ENCODE data around the gene MAN1C1.

The MAN1C1 gene

DNA sequence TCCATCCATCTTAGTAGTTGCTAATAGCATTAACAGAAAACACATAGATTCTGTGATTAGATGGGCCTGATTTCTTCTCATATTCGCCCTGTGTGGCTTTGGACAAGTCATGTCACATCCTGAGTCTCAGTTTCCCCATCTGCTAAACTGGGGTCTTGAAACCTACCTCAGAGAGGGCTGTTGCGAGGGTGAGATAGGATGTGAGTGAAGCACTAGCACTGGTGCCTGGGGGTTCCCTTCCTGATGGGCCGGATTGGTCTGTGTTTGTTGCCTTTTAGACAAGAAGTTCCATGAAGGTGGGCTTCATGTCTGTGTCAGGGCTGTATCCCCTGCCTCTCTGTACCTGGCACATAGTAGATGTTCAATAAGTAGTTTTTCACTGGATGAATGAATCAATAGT, 3.5 kb upstream of the MAN1C1 start:
- Histone ChIP-seq H3K27me3 (replicated peaks; ENCODE audit: control insufficient read depth, insufficient read depth, low read length, poor library complexity, severe bottlenecking) (no peaks in the 10 kb centered on the region), H3K9me3 (ENCODE audit: control insufficient read depth, low read length) (no peaks in the 10 kb centered on the region), H3K4me3 (ENCODE audit: insufficient read depth, low read depth, low read length, poor library complexity, severe bottlenecking) (no peak overlapping the region), H3K27ac (ENCODE audit: insufficient read depth, low read length, poor library complexity, severe bottlenecking) (no peak overlapping the region), H3K4me1 (ENCODE audit: control insufficient read depth, insufficient read depth, low read length, poor library complexity, severe bottlenecking) (peaks cover 9% of the 10 kb centered on the region), H3K36me3 (ENCODE audit: control insufficient read depth, insufficient read depth, low read length) (no peaks in the 10 kb centered on the region)
- no peak for DNase-seq

GRCh38 chr1:25614501-25615171, 2.0 kb upstream of the MAN1C1 start:
- Histone ChIP-seq H3K4me1 (ENCODE audit: control insufficient read depth, insufficient read depth, low read length, poor library complexity, severe bottlenecking) (peaks cover 24% of the 10 kb centered on the region), H3K36me3 (ENCODE audit: control insufficient read depth, insufficient read depth, low read length) (no peaks in the 10 kb centered on the region), H3K27me3 (replicated peaks; ENCODE audit: control insufficient read depth, insufficient read depth, low read length, poor library complexity, severe bottlenecking) (no peaks in the 10 kb centered on the region), H3K4me3 (ENCODE audit: insufficient read depth, low read depth, low read length, poor library complexity, severe bottlenecking) (no peak overlapping the region), H3K9me3 (ENCODE audit: control insufficient read depth, low read length) (no peaks in the 10 kb centered on the region), H3K27ac (ENCODE audit: insufficient read depth, low read length, poor library complexity, severe bottlenecking) (no peak overlapping the region)
- DNase-seq: no peak

GRCh38 chr1:25615172-25615541, 1.4 kb upstream of the MAN1C1 start:
- H3K36me3 ChIP-seq (ENCODE audit: control insufficient read depth, insufficient read depth, low read length): no peaks in the 10 kb centered on the region
- no peaks in the 10 kb centered on the region for H3K27me3 ChIP-seq (replicated peaks; ENCODE audit: control insufficient read depth, insufficient read depth, low read length, poor library complexity, severe bottlenecking)
- H3K4me1 ChIP-seq (ENCODE audit: control insufficient read depth, insufficient read depth, low read length, poor library complexity, severe bottlenecking): peaks cover 29% of the 10 kb centered on the region
- no peak overlapping the region for H3K27ac ChIP-seq (ENCODE audit: insufficient read depth, low read length, poor library complexity, severe bottlenecking)
- H3K9me3 ChIP-seq (ENCODE audit: control insufficient read depth, low read length): no peaks in the 10 kb centered on the region
- no peak for DNase-seq
- H3K4me3 ChIP-seq (ENCODE audit: insufficient read depth, low read depth, low read length, poor library complexity, severe bottlenecking): no peak overlapping the region

DNA sequence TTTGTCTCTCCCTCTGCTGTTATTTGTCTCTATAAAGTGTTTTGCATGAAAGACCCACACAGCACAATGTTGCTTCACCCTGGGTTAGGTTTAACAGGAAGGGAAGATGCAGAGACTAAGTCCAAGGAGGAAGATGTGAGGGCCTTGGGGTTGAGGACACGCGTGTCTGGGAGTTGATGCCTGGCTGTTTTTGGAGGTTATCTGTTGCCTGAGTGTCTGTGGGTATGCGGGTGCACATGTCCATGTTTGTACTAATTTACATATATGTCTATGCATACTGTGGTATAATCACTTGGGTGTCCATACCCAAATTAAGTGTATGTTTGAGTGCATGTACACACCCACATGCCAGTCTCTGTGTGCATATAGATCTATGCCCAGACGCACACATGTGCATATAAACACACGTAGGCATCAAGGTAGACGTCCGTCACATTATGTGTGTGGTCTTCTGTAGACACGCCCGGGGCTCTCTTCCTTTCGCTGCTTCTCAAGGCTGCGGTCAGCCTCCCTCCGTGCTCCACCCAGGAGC, 962 bp upstream of the MAN1C1 start:
- H3K27me3 ChIP-seq (replicated peaks; ENCODE audit: control insufficient read depth, insufficient read depth, low read length, poor library complexity, severe bottlenecking): no peaks in the 10 kb centered on the region
- no peak for DNase-seq
- H3K4me3 ChIP-seq (ENCODE audit: insufficient read depth, low read depth, low read length, poor library complexity, severe bottlenecking): peak overlapping the region; percentile 60
- H3K4me1 ChIP-seq (ENCODE audit: control insufficient read depth, insufficient read depth, low read length, poor library complexity, severe bottlenecking): peaks cover 34% of the 10 kb centered on the region
- no peaks in the 10 kb centered on the region for H3K36me3 ChIP-seq (ENCODE audit: control insufficient read depth, insufficient read depth, low read length)
- H3K27ac ChIP-seq (ENCODE audit: insufficient read depth, low read length, poor library complexity, severe bottlenecking): peak overlapping the region; percentile 65
- no peaks in the 10 kb centered on the region for H3K9me3 ChIP-seq (ENCODE audit: control insufficient read depth, low read length)

- H3K27ac ChIP-seq (ENCODE audit: insufficient read depth, low read length, poor library complexity, severe bottlenecking): peak overlapping the region; percentile 76
- no peaks in the 10 kb centered on the region for H3K36me3 ChIP-seq (ENCODE audit: control insufficient read depth, insufficient read depth, low read length)
- H3K4me3 ChIP-seq (ENCODE audit: insufficient read depth, low read depth, low read length, poor library complexity, severe bottlenecking): peak overlapping the region; percentile 91
- no peak for DNase-seq
- peaks cover 49% of the 10 kb centered on the region for H3K4me1 ChIP-seq (ENCODE audit: control insufficient read depth, insufficient read depth, low read length, poor library complexity, severe bottlenecking)
- H3K27me3 ChIP-seq (replicated peaks; ENCODE audit: control insufficient read depth, insufficient read depth, low read length, poor library complexity, severe bottlenecking): no peaks in the 10 kb centered on the region
- no peaks in the 10 kb centered on the region for H3K9me3 ChIP-seq (ENCODE audit: control insufficient read depth, low read length)
Measured at GRCh38 chr1:25616987-25617624, 515 bp downstream of the MAN1C1 start.

DNA sequence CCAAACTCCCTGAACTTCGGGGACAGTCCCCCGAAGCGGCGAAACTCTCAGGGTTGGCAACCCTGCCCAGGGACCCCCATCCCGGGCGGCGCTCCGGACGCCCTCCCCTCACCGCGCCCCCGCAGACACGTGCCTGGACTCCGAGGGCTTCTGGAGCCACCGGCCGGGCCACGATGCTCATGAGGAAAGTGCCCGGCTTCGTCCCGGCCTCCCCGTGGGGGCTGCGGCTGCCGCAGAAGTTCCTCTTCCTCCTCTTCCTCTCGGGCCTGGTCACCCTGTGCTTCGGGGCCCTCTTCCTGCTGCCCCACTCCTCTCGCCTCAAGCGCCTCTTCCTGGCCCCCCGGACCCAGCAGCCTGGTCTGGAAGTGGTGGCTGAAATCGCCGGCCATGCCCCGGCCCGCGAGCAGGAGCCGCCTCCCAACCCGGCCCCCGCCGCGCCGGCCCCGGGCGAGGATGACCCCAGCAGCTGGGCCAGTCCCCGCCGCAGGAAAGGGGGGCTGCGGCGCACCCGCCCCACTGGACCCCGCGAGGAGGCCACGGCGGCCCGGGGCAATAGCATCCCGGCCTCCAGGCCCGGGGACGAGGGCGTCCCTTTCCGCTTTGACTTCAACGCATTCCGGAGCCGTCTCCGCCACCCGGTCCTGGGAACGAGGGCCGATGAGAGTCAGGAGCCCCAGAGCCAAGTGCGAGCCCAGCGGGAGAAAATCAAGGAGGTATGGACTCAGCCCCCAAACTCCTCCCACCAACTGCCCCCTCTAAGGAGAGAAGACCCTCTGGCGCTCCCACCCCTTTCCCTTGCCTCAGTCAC, 1.2 kb downstream of the MAN1C1 start:
- Histone ChIP-seq H3K9me3 (ENCODE audit: control insufficient read depth, low read length) (no peaks in the 10 kb centered on the region), H3K4me1 (ENCODE audit: control insufficient read depth, insufficient read depth, low read length, poor library complexity, severe bottlenecking) (peaks cover 56% of the 10 kb centered on the region), H3K4me3 (ENCODE audit: insufficient read depth, low read depth, low read length, poor library complexity, severe bottlenecking) (peak overlapping the region; percentile 69), H3K27ac (ENCODE audit: insufficient read depth, low read length, poor library complexity, severe bottlenecking) (peak overlapping the region; percentile 61), H3K27me3 (replicated peaks; ENCODE audit: control insufficient read depth, insufficient read depth, low read length, poor library complexity, severe bottlenecking) (no peaks in the 10 kb centered on the region), H3K36me3 (ENCODE audit: control insufficient read depth, insufficient read depth, low read length) (no peaks in the 10 kb centered on the region)
- DNase-seq: no peak

- Histone ChIP-seq H3K27me3 (replicated peaks; ENCODE audit: control insufficient read depth, insufficient read depth, low read length, poor library complexity, severe bottlenecking) (no peaks in the 10 kb centered on the region), H3K4me1 (ENCODE audit: control insufficient read depth, insufficient read depth, low read length, poor library complexity, severe bottlenecking) (peaks cover 62% of the 10 kb centered on the region), H3K36me3 (ENCODE audit: control insufficient read depth, insufficient read depth, low read length) (no peaks in the 10 kb centered on the region), H3K27ac (ENCODE audit: insufficient read depth, low read length, poor library complexity, severe bottlenecking) (peak overlapping the region; percentile 61), H3K4me3 (ENCODE audit: insufficient read depth, low read depth, low read length, poor library complexity, severe bottlenecking) (peak overlapping the region; percentile 69), H3K9me3 (ENCODE audit: control insufficient read depth, low read length) (no peaks in the 10 kb centered on the region)
- no peak for DNase-seq
Measured at GRCh38 chr1:25618433-25618808, 1.8 kb downstream of the MAN1C1 start.

DNA sequence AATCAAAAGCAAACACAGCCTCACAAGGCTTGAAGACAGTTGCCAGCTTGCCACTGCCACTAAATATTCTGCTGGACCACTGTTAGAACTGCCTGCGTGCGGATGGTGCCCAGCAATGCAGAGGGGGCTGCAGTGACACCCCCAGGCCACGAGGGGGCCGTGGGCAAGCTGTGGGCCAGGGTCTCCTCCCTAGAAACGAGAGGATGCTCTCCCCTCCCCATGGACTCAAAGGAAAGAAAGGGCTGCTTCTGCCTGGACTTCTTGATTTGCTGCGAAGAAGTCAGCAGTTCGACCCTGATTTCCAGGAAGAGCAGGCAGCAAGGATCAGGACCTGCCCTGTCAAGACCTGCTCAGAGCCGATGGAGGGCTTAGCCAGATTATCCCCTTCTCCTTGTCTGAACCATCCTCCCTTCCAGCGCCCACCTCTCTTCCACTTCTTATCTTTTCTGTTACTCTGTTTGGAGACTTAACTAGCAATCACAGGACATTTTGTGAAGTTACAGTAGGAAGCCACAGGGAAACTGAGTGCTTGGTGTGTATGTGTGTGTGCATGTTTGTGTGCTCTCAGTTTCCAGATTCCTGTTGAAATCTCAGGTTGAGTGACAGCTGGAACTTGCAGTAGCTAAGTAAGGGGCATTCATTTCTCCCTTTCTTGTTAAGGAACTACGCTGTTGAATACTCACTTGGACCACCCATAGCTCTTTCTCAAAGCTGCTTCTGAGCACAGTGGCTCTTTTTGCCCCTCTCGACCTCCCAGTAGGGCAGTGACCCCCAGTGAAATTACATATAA, 2.7 kb downstream of the MAN1C1 start:
- H3K36me3 ChIP-seq (ENCODE audit: control insufficient read depth, insufficient read depth, low read length): no peaks in the 10 kb centered on the region
- H3K27me3 ChIP-seq (replicated peaks; ENCODE audit: control insufficient read depth, insufficient read depth, low read length, poor library complexity, severe bottlenecking): no peaks in the 10 kb centered on the region
- peak overlapping the region; percentile 69 for H3K4me3 ChIP-seq (ENCODE audit: insufficient read depth, low read depth, low read length, poor library complexity, severe bottlenecking)
- peak overlapping the region; percentile 61 for H3K27ac ChIP-seq (ENCODE audit: insufficient read depth, low read length, poor library complexity, severe bottlenecking)
- no peak for DNase-seq
- peaks cover 70% of the 10 kb centered on the region for H3K4me1 ChIP-seq (ENCODE audit: control insufficient read depth, insufficient read depth, low read length, poor library complexity, severe bottlenecking)
- no peaks in the 10 kb centered on the region for H3K9me3 ChIP-seq (ENCODE audit: control insufficient read depth, low read length)

- H3K27me3 ChIP-seq (replicated peaks; ENCODE audit: control insufficient read depth, insufficient read depth, low read length, poor library complexity, severe bottlenecking): no peaks in the 10 kb centered on the region
- no peak for DNase-seq
- H3K4me1 ChIP-seq (ENCODE audit: control insufficient read depth, insufficient read depth, low read length, poor library complexity, severe bottlenecking): peaks cover 73% of the 10 kb centered on the region
Measured at GRCh38 chr1:25620211-25620610, 3.6 kb downstream of the MAN1C1 start.

More at GRCh38 chr1:25620211-25620610, 3.6 kb downstream of the MAN1C1 start:
- H3K36me3 ChIP-seq (ENCODE audit: control insufficient read depth, insufficient read depth, low read length): no peaks in the 10 kb centered on the region
- no peaks in the 10 kb centered on the region for H3K9me3 ChIP-seq (ENCODE audit: control insufficient read depth, low read length)
- peak overlapping the region; percentile 69 for H3K4me3 ChIP-seq (ENCODE audit: insufficient read depth, low read depth, low read length, poor library complexity, severe bottlenecking)
- peak overlapping the region; percentile 18 for H3K27ac ChIP-seq (ENCODE audit: insufficient read depth, low read length, poor library complexity, severe bottlenecking)

Measured in effector memory CD4-positive, alpha-beta T cell (primary cell).